ENCODE results near the gene CAPN12.

GRCh38 chr19:38731654-38732301, 12.5 kb downstream of the CAPN12 start:
- TF ChIP-seq CTCF (conservative IDR thresholded peaks at IDR 0.05; ENCODE audit: low read depth, low read length) (no peak), POLR2A (IDR thresholded peaks at IDR 0.05; ENCODE audit: low read depth, low read length) (no peak), RFX5 (IDR thresholded peaks at IDR 0.05; ENCODE audit: low read depth, low read length) (no peak), USF2 (IDR thresholded peaks at IDR 0.05; ENCODE audit: low read depth, low read length) (no peak), NFE2L2 (IDR thresholded peaks at IDR 0.05; ENCODE audit: low read depth, low read length) (no peak), MAZ (IDR thresholded peaks at IDR 0.05; ENCODE audit: borderline replicate concordance, low read depth, low read length) (no peak), RAD21 (IDR thresholded peaks at IDR 0.05; ENCODE audit: low read length) (no peak), MAFK (IDR thresholded peaks at IDR 0.05; ENCODE audit: low read depth, low read length) (no peak)

Measured in IMR-90 (cell line).